H54 (cell line): Measurements from ENCODE around the gene ADCK1.
"Not testable (repeated sequence)": the region's sequence is repeated elsewhere in the genome, so short reads cannot be mapped to it uniquely, and the experiment has no call there.

Experiments used
- DNase-seq: peaks from one replicate; pipeline ENCODE4 v3.0.0; 2011; ENCODE audit warnings: low spot score, mixed read lengths; ENCODE audit not compliant: insufficient read length
- FAIRE-seq: peaks from 3 replicates; lab custom pipeline; 2011; peaks lifted over from hg19 to GRCh38; lab: Jason Lieb, UNC
- POLR2A ChIP-seq: IDR thresholded peaks from 2 replicates; pipeline ENCODE4 v1.6.1; 2011; ENCODE audit warnings: low read depth, mild to moderate bottlenecking, low read length

Gene ADCK1

DNA sequence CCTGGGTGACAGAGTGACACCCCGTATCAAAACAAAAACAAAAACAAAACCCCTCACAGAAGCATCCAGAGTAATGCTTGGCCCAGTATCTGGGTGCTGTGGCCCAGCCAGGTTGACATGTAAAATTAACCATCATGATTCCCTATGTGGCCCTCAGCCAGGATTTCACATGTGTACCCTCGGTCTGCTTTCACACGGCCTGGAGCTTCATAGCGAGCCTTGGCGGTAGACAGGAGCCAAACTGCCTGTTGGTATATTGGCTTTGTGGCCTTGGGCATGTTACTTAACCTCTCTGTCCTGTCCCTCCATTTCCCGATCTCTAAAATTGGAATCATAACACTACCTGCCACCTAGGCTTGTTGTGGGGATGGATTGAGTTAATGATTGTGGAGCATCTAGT, 65.5 kb downstream of the ADCK1 start:
- no peak for TF ChIP-seq POLR2A
- FAIRE-seq (no peak), DNase-seq (no peak)

DNA sequence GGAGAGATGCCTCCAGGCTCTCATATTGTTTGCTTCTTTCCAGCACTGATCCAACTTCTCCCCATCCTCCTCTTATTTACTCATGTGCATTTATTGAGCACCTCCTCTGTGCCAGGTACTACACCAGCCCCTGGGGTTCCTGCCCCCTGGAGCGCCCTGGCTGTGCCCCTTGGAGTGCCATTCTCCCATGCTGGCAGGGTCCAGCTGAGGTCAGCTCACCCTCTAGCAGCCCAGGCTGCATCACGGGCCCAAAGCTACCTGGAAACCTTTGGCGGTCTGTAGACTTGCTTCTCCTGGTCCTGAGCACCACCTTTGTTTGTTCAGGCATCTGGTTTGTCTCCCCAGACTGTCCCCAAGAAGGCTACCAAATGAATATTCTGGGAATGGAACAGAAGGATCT, 67.0 kb downstream of the ADCK1 start:
- TF ChIP-seq POLR2A: no peak
- FAIRE-seq (no peak), DNase-seq (no peak)

DNA sequence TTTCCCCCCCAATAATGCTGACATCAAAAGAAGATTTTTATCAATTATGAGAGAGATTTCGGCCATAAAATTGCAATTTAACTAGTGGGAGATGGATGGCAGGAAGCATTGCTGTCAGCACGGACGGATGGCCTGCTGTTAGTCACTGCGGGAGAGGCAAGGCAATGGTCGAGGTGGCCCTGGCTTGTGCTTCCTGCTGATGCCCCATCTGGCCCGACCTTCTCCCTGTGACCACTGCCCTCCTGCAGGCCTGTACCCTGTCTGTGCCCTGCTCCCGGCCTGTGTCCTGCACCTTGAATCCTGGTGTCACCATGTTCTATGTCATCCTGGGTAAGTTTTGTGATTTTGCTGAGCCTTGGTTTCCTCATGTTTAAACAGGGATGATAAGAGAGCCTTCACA, 67.6 kb downstream of the ADCK1 start:
- DNase-seq (no peak), FAIRE-seq (no peak)
- no peak for TF ChIP-seq POLR2A

DNA sequence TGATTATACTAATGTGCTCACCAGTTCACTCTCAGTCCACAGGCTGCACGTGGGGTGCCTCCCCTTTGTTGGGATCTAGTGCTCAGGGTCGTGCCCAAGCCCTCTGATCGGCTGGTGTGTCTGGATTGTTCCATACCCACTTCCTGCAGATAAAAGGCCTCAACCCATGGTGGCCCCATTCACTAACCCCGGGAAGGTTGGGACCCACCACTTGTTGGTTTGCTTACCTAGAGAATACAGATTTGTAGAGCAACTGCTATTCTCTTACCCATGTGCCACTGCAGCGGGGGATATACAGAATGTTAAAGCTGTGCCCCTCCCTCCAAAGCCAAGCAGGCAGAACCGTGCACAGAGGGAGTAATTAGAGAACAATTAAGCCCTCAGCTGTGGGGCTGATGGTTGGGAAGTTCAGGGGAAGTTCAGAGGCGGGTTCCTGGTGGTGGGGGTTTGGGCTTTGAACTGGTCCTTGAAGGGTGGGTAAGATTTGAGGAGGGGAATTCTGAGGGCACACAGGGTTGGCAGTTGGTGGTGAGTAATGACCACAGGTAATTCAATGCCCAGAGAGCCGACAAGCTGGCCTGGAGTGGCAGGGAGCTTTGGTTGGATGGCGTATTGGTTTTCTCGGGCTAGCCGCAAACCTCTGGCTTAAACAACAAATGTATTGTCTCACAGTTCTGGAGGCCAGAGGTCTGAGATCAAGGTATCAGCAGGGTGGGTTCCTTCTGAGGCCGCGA, 68.8 kb downstream of the ADCK1 start:
- DNase-seq (no peak), FAIRE-seq (no peak)
- TF ChIP-seq POLR2A: no peak

DNA sequence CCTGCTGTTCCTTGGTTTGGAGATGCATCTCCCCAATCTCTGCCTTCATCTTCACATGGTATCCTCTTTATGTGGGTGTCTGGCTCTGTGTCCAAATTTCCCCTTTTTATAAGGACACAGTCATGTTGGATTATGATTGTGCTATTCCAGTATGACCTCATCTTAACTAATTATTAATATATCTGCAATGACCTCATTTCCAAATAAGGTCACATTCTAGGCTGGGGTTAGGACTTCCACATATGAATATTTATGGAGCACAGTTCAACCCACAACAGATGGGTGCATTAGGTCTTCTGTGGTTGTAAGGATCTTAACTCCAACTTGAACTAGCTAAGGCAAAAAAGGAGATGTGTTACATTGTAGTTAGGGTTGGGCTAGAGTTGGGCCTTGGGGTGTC, 69.4 kb downstream of the ADCK1 start:
- DNase-seq (no peak), FAIRE-seq (no peak)
- TF ChIP-seq POLR2A: no peak

DNA sequence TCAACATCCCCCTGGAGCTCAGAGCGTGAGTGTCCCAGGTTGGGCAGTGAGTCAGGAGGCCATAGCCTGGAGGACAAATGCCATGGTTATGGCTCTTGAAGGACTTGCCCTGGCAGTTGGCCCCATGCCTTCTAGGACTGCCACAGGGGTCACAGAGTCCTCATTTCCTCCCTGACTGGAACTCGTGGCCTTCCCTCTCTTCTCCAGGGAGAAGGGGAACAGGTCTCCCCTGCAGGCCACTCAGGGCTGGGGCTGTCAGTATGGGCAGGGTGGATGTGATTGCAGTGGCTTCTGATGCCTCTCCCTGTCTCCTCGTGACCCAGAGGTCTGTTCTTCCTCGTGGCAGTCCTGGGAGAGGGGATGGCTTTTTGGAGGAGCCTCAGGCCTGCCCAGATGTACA, 70.7 kb downstream of the ADCK1 start:
- DNase-seq: no peak
- TF ChIP-seq POLR2A: no peak
- no peak for FAIRE-seq

DNA sequence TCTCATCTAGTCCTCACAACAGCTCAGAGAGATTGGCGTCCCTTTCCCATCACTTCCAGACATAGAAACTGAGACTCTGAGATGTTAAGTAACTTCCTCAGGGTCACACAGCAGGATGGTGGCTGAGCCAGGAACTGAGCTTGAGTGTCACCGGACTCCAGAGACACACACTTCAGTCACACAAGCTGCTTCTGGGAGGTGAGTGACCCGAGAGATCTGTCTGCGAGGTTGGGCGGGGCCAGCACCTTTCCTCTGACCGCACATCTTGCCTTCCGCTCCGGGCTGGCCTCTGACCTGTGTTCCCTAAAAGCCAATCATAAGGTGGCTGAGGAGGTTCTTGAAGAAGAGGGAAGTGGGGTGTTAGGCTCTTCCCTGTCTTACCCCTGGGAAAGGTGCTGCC, 72.2 kb downstream of the ADCK1 start:
- DNase-seq (no peak), FAIRE-seq (no peak)
- no peak for TF ChIP-seq POLR2A

DNA sequence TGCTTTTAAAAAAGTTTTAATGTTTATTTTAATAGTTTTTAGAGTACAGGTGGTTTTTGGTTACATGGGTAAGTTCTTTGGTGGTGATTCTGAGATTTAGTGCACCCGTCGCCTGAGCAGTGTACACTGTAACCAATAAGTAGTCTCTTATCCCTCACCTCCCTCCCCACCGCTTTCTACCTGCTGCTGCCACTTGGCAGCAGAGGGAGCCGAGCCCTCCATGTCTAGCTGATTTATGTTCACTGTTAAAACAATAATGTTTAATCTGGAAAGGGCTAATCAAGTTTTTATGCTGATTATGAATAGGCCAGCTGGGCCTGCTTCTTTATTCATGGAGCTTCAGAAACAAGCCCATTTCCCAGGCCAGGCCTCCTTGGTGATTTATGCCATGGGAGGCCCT, 73.1 kb downstream of the ADCK1 start:
- TF ChIP-seq POLR2A: no peak
- no peak for FAIRE-seq

DNA sequence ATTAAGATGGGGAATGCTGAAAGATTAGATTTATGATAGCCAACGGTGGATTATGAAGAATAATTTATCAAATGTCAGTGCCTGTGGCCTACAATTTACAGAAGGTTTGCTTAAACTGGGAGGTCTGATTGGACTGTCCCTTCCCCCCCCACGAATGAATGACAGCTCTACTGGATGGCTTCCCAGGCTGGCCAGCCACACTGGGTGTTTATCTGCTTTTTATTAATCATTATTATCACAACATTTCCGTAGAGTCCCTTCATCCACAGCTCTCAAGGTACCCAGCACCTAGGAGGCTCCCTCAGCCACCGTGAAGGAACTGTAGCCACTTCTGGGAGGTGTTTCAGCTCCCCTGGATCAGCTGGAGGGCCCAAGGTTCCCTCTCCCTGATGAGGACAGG, 78.9 kb downstream of the ADCK1 start:
- no peak for FAIRE-seq
- no peak for DNase-seq
- TF ChIP-seq POLR2A: no peak

More for the DNA sequence above, 73.1 kb downstream of the ADCK1 start:
- no peak for DNase-seq

DNA sequence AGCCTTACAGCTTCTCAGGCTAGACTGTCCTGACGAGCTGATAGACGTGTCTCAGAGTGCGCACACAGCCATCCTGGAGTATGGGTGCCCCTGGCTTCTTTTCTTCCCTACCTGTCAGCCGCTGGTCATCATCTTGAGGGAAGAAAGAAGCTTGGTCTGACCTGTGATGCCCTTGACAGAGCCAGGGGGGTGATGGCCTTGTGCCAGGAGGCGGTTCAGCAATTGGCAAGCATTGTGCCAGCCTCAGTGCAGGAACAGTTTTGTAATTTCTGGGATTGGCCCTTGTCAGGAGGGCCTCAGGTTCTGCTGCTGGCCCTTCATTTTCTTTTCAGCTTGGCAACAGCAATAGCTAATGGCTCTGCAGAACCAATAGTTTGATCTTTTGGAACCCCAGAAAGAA, 80.1 kb downstream of the ADCK1 start:
- no peak for FAIRE-seq
- TF ChIP-seq POLR2A: no peak
- no peak for DNase-seq

DNA sequence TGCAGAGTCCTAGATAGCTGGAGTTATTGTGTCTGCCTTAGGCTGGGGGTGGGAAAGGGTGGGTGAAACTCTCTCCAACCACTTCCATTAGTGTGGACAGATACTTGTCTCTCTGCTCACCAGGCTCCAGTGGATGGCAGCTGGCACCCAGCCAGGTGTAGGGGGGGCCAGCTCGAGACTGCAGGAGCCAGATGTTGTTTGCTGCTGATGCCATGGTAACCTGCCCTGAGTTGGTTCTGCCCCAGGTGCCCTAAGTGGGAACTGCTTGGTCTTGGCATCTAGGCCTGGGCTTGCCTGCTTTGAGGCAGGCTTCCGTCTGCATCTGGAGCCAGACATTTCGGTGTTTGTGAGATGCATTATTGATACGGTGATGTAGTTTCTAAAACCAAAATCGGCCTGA, 82.2 kb downstream of the ADCK1 start:
- no peak for TF ChIP-seq POLR2A
- no peak for FAIRE-seq
- no peak for DNase-seq

DNA sequence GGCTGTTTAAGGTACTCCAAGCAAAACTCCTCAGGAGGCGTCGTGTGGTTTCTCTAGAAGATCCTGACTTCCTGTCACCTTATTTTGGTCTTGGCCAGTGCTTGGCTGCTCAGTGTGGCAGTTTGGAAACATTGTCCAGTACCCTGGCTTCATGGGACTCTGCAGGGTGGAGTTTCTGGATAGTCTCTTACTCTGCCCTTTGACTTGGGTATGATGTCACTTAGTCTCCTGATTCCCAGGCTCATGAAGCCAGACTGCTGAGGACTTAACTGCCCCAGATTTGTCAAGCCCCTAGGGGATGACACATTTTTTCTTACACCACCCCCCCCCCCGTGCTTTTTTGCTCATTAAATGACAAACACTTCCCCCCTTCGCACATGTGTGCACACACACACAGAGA, 82.7 kb downstream of the ADCK1 start:
- TF ChIP-seq POLR2A: no peak
- FAIRE-seq (no peak), DNase-seq (no peak)

DNA sequence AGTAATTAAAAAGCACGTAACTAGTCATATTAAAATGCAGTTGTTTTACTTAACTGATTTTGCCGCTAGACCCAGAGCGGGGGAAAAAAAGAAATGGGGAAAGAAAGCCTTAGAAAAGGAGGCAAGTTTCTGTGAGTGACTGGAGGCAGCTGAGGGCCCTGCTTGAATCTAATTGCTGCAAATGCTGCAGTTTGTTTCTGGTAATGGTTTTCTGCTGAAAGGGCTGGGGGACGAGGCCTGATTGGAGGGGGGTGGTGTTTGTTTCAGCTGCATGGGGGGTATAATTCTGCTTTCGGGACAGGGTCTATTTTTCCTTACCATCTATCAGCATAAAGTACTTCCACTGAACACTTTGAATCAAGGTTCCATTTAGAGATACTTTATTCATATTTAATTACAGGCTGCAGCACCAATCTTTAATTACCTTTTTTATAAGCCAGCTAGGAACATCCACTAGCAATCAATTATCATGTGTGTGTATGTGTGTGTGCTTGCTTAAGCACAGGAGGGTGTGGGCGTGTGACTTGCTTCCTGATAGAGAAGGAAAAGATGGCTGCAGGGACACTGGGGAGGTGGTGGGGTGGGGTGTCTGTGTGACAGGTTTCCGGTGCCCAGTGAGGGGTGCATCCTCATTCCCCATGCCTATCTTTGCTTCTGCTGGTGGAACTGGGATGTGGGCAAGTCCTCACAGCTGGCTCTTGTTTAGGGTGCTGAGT, 83.4 kb downstream of the ADCK1 start:
- no peak for DNase-seq
- no peak for TF ChIP-seq POLR2A
- no peak for FAIRE-seq

DNA sequence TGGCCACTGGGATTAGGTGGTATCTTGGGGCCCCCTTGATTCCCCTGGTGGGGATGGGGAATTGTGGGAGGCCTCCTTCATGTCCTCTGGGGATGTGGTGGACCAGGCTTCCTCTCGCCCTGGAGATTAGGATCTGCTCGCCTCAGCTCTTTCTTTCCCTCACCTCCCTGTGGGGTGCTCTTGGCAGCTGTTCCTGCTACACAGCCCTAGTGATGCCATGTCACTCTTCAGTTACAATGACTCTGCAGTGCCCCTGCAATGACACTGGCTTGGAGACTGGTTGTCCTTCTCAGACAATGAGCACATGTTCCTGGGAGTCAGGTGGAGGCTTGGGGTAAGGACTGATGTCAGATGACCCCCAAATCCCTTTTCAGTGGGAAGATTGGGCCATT, 83.9 kb downstream of the ADCK1 start:
- no peak for FAIRE-seq
- TF ChIP-seq POLR2A: no peak
- DNase-seq: no peak

DNA sequence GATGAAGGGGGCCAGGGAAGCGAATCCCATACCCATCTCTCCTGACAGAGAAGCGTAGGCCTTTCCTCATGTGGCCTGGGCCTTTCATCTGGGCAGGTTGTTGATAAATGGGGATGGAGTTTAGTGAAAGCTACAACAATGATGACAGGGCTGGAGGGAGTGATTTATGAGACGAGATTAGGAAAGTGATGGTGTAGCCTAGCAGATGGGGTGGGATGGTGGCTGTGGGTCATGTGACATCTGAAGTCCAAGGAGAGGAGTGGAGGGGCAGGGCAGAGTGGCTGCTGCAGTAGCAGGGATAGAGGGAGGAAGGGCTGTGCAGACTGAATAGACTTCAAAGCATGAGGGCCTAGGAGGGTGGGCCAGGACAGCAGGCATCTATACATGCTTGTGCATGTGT, 85.5 kb downstream of the ADCK1 start:
- DNase-seq (no peak), FAIRE-seq (no peak)
- TF ChIP-seq POLR2A: no peak

DNA sequence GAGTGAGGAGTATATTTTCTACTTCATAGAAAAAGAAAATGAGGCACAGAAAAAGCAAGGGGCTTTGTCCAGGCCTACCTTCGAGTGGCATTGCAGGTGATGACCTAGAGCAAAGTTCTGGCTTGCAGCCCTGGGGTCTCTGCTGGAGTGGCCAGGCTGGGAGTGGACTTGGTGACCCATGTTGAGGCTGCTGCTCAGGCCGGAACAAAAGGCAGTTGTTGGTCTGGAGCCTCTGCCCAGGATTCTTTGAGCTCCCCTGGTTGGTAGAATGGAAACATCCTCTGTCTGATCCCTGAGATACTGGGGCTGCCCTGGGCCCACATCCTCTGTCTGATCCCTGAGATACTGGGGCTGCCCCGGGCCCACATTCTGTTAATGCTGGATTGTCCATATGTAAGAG, 86.1 kb downstream of the ADCK1 start:
- TF ChIP-seq POLR2A: no peak
- FAIRE-seq (no peak), DNase-seq (no peak)

DNA sequence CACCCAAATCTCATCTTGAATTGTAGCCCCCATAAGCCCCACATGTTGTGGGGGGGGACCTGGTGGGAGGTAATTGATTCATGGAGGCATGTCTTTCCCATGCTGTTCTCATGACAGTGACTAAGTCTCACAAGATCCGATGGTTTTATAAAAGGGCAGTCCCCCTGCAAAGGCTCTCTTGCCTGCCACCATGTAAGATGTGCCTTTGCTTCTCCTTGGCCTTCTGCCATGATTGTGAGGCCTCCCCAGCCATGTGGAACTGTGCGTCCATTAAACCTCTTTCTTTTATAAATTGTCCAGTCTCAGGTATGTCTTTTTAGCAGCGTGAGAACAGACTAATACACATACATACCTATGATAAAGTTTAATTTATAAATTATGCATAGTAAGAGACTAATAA, 89.0 kb downstream of the ADCK1 start:
- FAIRE-seq, DNase-seq: not testable (repeated sequence)
